IMR-90 (cell line): ENCODE measurements around the gene STMN3. TPM values are rescaled to one million over a fixed set of nuclear protein-coding genes. Genes with fewer than 3 reads are reported as not detected.

Experiments used
- BHLHE40 ChIP-seq: fragments of 150-350 bp; IDR thresholded peaks from 2 replicates; pipeline ENCODE4 v1.6.1; 2016; ENCODE audit warnings: mild to moderate bottlenecking, low read depth, low read length
- CTCF ChIP-seq: conservative IDR thresholded peaks from 2 replicates; pipeline ENCODE4 v1.5.1; 2012; ENCODE audit warnings: mild to moderate bottlenecking, low read depth, low read length, improper control_type of control experiment
- MAFK ChIP-seq: IDR thresholded peaks from 2 replicates; pipeline ENCODE4 v1.6.1; 2012; ENCODE audit warnings: low read depth, low read length, improper control_type of control experiment
- MXI1 ChIP-seq: IDR thresholded peaks from 2 replicates; pipeline ENCODE4 v1.6.1; 2012; ENCODE audit warnings: low read depth, mild to moderate bottlenecking, low read length, moderate library complexity, borderline replicate concordance
- polyA plus RNA-seq, 3 experiments: library from polyadenylated mRNA; depleted of rRNA; stranded (reverse); fragments of >200 nt; gene quantifications; 2 replicates each; pipeline ENCODE4 v1.2.3, GENCODE V29; 2012; ENCODE audit warnings: low replicate concordance in 1 of 3
- total RNA-seq: library from RNA; depleted of rRNA; stranded (reverse); fragments of >200 nt; gene quantifications from 2 replicates; pipeline ENCODE4 v1.2.3, GENCODE V29; 2012

STMN3 gene
- total and polyA plus RNA-seq, 2 of the 4 experiments (the other 2 are of a cell fraction), result 20.3 to 62.3 TPM

- TF ChIP-seq MXI1, result no peak
- no peak for TF ChIP-seq MAFK
- TF ChIP-seq CTCF, result no peak
- no peak for TF ChIP-seq BHLHE40
Measured at GRCh38 chr20:63652192-63652980, 838 bp downstream of the STMN3 start (continued).
